ENCODE results near the gene MYO15B.

The MYO15B gene

GRCh38 chr17:75646638-75646992 lies 59.0 kb downstream of the MYO15B start:
- Histone ChIP-seq H3K4me3 (replicated peaks; ENCODE audit: insufficient read depth, low read length) (no peak overlapping the region), H3K27me3 (ENCODE audit: insufficient read depth, poor library complexity, severe bottlenecking) (no peaks in the 10 kb centered on the region), H3K27ac (replicated peaks) (no peak overlapping the region)
- TF ChIP-seq, protein P1, sequence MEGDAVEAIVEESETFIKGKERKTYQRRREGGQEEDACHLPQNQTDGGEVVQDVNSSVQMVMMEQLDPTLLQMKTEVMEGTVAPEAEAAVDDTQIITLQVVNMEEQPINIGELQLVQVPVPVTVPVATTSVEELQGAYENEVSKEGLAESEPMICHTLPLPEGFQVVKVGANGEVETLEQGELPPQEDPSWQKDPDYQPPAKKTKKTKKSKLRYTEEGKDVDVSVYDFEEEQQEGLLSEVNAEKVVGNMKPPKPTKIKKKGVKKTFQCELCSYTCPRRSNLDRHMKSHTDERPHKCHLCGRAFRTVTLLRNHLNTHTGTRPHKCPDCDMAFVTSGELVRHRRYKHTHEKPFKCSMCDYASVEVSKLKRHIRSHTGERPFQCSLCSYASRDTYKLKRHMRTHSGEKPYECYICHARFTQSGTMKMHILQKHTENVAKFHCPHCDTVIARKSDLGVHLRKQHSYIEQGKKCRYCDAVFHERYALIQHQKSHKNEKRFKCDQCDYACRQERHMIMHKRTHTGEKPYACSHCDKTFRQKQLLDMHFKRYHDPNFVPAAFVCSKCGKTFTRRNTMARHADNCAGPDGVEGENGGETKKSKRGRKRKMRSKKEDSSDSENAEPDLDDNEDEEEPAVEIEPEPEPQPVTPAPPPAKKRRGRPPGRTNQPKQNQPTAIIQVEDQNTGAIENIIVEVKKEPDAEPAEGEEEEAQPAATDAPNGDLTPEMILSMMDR (IDR thresholded peaks at IDR 0.05; ENCODE audit: insufficient read depth, low read length), result no peak
- TF ChIP-seq SPI1 (IDR thresholded peaks at IDR 0.05; ENCODE audit: borderline replicate concordance, low read depth) (no peak), GABPA (IDR thresholded peaks at IDR 0.05; ENCODE audit: low read depth) (no peak), POLR2AphosphoS5 (IDR thresholded peaks at IDR 0.05; ENCODE audit: low read depth) (no peak), REST (IDR thresholded peaks at IDR 0.05; ENCODE audit: insufficient replicate concordance, low read depth) (no peak)
- DNase-seq (ENCODE audit: low read depth in 1 of 2, low spot score in 1 of 2), result no peak

- DNase-seq (ENCODE audit: low read depth in 1 of 2, low spot score in 1 of 2), result no peak
- TF ChIP-seq POLR2AphosphoS5 (IDR thresholded peaks at IDR 0.05; ENCODE audit: low read depth), result no peak
- TF ChIP-seq GABPA (IDR thresholded peaks at IDR 0.05; ENCODE audit: low read depth), result no peak
- TF ChIP-seq SPI1 (IDR thresholded peaks at IDR 0.05; ENCODE audit: borderline replicate concordance, low read depth), result no peak
- no peak for TF ChIP-seq REST (IDR thresholded peaks at IDR 0.05; ENCODE audit: insufficient replicate concordance, low read depth)
- TF ChIP-seq, protein P1 (IDR thresholded peaks at IDR 0.05; ENCODE audit: insufficient read depth, low read length), result no peak
- Histone ChIP-seq H3K27ac (replicated peaks) (no peak overlapping the region), H3K4me3 (replicated peaks; ENCODE audit: insufficient read depth, low read length) (no peak overlapping the region), H3K27me3 (ENCODE audit: insufficient read depth, poor library complexity, severe bottlenecking) (no peaks in the 10 kb centered on the region)
These were observed 59.5 kb downstream of the MYO15B start for GRCh38 chr17:75647061-75647460.

GRCh38 chr17:75647921-75648320 lies 60.3 kb downstream of the MYO15B start:
- TF ChIP-seq, protein P1 (IDR thresholded peaks at IDR 0.05; ENCODE audit: insufficient read depth, low read length), result no peak
- TF ChIP-seq SPI1 (IDR thresholded peaks at IDR 0.05; ENCODE audit: borderline replicate concordance, low read depth) (no peak), GABPA (IDR thresholded peaks at IDR 0.05; ENCODE audit: low read depth) (no peak), POLR2AphosphoS5 (IDR thresholded peaks at IDR 0.05; ENCODE audit: low read depth) (no peak), REST (IDR thresholded peaks at IDR 0.05; ENCODE audit: insufficient replicate concordance, low read depth) (no peak)
- Histone ChIP-seq H3K27me3 (ENCODE audit: insufficient read depth, poor library complexity, severe bottlenecking) (no peaks in the 10 kb centered on the region), H3K27ac (replicated peaks) (no peak overlapping the region), H3K4me3 (replicated peaks; ENCODE audit: insufficient read depth, low read length) (no peak overlapping the region)
- no peak for DNase-seq (ENCODE audit: low read depth in 1 of 2, low spot score in 1 of 2)
